ENCODE data around the gene SAFB2.

SAFB2 gene

DNA sequence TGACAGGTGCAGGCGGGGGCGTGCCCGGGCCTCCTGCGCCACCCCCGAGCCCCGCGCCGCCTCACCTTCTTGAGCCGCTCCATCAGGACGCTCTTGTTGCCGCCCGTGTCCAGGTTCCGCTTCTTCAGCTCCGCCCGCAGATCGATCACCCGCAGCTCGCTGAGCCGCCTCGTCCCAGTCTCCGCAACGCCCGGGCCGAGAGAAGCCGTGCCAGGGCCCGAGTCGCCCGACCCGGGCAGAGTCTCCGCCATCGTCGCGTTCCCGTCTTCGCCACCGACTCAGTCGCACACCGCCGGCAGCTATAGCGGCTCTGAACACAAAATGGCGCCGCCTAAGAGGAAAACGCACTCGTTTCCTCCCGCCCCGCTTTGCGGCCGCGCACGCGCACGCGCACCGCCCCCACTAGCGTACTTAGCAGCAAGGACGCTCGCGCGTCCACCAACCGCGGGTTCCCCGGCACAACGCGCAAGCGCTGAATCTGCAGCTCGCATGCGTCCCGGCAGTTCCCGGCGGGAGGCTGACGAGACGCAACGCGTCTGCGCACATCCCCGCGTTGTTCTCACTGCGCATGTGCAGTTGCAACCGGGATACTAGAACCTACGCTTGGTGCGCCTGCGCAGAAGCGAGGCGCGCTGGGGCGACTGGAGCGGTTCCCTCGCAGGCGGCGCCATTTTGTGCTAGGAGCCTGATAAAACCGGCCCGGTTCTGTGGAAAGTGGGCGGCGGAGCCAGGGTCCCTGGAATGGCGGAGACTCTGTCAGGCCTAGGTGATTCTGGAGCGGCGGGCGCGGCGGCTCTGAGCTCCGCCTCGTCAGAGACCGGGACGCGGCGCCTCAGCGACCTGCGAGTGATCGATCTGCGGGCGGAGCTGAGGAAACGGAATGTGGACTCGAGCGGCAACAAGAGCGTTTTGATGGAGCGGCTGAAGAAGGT is at the start of gene SAFB2, which contains the start of gene SAFB:
Gene SAFB2 (minus strand): TSS at position 312 of the 932 bp plus-strand sequence. CDS start 61 bp downstream, at position 251.
Gene SAFB (plus strand): TSS at position 619 of the 932 bp plus-strand sequence. CDS start 123 bp downstream, at position 742.
- peak within 1 kb of the TSS; percentile 77 for H3K27ac ChIP-seq
- DNase-seq (ENCODE audit: low read depth, low spot score), result peak; percentile 96

DNA sequence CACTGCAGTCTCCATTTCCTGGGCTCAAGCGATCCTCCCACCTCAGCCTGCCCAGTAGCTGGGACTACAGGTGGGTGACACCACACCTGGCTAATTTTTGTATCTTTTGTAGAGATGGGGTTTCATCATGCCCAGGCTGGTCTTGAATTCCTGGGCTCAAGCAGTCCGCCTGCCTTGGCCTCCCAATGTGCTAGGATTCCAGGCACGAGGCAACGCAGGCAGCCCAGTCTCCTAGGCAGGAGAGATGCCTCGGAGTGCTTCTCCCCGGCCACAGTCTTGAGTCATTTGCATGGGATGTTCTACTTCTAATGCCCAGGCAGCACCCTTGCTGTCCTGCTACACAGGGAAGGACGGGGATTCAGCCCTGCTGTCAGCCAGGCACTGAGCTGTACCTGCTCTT is 49.0 kb upstream of the SAFB2 start:
- no peak overlapping the region for H3K27ac ChIP-seq
- no peak for DNase-seq (ENCODE audit: low read depth, low spot score)

DNA sequence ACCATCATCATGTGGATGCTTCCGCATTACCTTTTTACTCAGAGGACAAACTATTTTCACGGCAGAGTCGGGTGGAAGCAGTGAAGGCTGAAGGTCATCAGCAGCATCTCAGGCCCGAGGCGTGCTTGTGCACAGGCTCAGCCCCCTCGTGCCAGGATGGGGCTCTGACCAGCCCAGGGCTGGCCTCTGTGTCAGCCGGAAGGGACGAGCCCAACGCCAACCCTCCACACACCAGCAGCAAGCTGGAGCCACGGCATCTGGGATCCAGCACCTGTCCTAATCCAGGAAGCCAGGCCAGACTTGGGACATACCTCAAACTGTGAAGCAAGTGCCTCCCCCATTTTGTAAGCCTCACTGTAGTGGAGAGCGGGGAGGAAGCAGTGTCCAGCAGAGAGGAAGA is 46.6 kb upstream of the SAFB2 start:
- no peak for DNase-seq (ENCODE audit: low read depth, low spot score)

DNA sequence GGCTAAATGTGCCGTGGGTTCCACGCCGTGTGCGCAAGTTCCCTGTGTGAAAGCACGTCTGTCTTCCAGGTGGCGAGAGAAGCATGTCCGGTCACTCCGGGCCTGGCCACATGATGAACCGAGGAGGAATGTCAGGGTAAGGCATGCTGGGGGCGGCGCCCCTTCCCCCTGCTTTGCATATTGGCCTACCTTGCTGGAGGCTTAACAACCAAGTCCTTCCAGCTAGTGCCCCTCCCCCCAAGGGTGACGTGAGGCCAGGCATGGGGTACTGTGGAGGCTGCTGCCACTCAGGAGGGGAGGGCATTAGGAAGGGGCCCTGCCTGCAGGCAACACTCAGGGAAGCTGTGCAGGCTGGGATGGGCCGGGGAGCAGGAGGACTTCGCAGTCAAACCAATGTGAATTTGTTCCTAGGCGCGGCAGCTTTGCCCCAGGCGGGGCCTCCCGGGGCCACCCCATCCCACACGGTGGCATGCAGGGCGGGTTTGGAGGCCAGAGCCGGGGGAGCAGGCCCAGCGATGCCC is 45.2 kb upstream of the SAFB2 start:
- DNase-seq (ENCODE audit: low read depth, low spot score), result no peak
- H3K27ac ChIP-seq, result no peak overlapping the region

More for the DNA sequence above, 46.6 kb upstream of the SAFB2 start:
- H3K27ac ChIP-seq, result no peak overlapping the region

DNA sequence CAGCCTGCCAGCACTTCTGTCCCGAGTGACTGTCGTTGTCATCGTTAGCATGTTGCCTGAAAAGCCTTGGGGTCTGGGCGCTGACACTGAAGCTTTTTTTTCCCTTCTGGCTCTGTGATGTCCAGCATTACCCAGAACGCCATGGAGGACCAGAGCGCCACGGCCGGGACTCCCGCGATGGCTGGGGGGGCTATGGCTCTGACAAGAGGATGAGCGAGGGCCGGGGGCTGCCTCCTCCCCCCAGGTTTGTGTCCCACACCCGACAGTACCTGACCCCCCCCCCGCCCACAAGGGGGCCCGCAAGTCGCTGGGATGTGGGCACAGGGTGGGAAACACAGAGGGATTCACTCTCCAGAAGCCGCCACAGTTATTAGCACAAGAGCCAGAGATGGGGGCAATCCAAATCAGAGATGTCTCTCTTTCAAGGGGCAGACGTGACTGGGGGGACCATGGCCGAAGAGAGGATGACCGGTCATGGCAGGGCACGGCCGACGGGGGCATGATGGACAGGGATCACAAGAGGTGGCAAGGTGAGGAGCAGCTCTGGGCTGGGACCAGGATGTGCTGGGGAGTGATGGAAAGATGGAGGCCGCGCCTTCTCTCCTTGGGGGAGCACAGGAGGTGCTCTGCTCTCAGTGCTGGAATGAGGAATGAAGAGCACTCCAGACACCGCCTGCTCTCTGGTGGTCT is 44.5 kb upstream of the SAFB2 start:
- H3K27ac ChIP-seq, result no peak overlapping the region
- DNase-seq (ENCODE audit: low read depth, low spot score), result no peak

DNA sequence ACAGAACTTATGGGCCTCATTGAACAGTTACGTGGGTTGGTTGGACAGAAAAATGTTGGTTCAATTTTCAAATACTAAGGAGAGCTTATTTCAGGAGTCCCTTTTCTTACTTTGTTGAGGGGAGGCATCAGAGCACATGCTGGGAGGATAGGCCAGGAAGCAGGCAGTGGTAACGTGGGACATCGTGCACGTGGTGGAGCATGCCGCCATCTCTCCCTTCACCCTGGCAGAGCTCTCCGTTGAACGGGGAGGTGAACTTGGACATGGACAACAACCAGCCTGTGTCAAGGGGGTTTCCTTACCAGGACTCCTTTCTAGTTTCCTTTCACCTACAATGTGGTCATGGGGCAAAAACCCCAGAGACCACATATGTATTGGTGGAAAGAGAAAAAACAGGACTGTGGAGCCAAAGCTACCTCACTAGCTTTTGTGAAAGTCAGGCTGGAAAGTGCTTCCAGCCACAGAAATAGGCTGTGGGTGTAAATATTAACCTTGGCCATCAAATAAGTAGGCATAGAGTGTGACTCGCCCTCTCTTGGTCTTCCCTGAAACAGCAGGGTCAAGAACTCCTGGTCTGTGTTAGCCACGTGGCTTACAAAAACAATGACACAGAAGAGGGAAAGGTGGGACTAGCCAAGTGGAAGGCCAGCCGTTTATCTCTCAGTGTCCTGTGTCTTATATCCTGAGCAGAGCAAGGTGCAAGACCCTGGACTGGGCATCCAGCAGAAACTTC is 43.4 kb upstream of the SAFB2 start:
- DNase-seq (ENCODE audit: low read depth, low spot score), result no peak
- H3K27ac ChIP-seq, result no peak overlapping the region

DNA sequence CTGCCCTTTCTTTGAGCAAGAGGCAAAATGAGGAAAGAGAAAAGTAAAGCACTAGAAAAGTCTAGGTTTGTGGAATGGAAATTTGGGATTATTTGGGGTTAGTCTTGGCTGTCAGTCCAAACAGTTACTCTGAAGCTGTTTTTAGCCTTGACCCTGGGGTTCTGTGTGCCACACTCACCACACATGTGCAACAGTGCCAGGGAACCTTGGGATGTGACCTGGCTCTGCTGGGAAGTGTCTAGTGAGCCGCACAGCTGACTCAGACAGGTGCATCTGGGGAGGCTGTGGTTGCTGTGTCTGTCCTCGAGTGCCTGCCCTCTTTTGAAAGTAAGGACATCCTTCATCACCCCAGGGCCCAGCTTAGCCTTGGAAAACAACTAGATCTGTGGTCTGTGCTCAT is 41.9 kb upstream of the SAFB2 start:
- no peak overlapping the region for H3K27ac ChIP-seq
- DNase-seq (ENCODE audit: low read depth, low spot score), result no peak

DNA sequence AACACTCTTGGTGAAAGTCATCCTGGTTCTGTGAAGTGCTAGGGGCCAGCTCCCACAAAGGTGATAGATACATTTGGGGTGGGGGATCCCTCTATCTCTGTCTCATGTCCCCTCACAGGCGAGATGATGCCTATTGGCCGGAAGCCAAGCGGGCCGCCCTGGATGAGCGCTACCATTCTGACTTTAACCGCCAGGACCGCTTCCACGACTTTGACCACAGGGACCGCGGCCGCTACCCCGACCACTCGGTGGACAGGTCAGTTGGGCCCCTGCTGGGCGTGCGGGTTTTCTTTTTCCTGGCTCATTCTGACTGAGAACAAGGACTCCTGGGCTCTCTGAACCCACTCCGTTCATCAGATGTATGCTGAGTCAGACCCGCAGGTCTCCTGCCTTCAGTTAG is 41.3 kb upstream of the SAFB2 start:
- no peak overlapping the region for H3K27ac ChIP-seq
- DNase-seq (ENCODE audit: low read depth, low spot score), result no peak

DNA sequence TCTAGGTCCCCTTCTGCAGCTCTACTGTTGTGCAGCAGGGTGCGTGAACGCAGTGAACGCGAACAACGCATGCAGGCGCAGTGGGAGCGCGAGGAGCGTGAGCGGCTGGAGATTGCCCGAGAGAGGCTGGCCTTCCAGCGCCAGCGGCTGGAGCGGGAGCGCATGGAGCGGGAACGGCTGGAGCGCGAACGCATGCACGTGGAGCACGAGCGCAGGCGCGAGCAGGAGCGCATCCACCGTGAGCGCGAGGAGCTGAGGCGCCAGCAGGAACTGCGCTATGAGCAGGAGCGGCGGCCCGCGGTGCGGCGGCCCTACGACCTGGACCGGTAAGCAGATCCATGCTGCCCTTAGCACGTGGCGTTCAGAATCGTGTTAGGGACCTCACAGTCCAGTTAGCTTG is 38.9 kb upstream of the SAFB2 start:
- no peak for DNase-seq (ENCODE audit: low read depth, low spot score)
- H3K27ac ChIP-seq, result no peak overlapping the region

DNA sequence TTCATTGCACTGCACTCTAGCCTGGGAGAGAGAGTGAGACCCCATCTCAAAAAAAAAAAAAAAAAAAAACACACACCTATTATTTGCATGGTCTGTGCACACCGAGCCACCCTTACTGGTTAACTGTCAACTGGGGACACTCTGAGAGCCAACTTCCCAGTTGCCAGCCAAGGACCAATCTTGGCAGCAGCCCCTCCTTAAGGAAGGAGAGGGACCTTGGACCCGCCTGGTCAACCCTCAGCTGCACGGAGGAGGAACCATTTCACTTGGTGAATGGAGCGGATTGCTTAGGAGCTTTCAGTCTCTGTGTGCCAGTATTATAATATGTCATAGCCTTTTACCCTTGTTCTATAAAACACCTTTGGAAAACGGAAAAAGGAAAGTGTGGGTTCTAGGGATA is 32.8 kb upstream of the SAFB2 start:
- no peak for DNase-seq (ENCODE audit: low read depth, low spot score)

DNA sequence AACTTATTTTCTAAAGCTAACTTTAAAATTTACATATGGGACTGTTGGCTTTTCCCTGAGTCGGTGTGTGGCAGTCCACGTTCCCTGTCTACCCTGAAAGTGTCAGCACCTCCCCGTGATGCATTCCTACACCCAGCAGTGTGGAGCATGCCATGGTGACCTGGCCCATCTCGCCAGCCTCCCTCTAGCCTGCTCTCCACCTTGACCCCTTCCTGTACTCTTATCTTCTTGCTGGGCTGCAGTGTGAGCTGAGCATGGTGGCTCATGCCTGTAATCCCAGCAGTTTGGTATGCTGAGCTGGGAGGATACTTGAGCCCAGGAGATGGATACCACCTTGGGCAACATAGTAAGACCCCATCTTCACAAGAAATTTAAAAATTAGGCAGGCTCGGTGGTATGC is 32.4 kb upstream of the SAFB2 start:
- no peak for DNase-seq (ENCODE audit: low read depth, low spot score)
- no peak overlapping the region for H3K27ac ChIP-seq

More for the DNA sequence above, 32.8 kb upstream of the SAFB2 start:
- H3K27ac ChIP-seq, result no peak overlapping the region

DNA sequence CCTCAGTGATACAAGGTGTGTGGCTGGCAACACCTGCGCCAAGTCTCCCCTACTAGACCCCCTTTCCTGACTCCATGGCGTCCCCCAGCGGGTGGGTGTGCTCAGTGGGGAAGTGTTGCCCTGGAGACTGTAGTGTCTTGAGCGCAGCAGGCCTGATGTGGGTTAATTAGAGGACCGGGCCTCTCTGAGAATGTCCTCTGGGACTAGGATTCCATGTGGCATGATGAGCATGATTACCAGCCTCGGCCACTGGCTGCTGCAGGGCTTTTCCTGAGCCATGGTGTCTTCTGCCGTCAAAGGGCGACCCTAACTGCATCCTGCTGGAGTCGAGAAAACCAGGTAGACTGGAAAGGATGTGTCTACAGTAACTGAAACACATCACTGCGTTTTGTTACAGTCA is 29.7 kb upstream of the SAFB2 start:
- no peak for DNase-seq (ENCODE audit: low read depth, low spot score)
- no peak overlapping the region for H3K27ac ChIP-seq

DNA sequence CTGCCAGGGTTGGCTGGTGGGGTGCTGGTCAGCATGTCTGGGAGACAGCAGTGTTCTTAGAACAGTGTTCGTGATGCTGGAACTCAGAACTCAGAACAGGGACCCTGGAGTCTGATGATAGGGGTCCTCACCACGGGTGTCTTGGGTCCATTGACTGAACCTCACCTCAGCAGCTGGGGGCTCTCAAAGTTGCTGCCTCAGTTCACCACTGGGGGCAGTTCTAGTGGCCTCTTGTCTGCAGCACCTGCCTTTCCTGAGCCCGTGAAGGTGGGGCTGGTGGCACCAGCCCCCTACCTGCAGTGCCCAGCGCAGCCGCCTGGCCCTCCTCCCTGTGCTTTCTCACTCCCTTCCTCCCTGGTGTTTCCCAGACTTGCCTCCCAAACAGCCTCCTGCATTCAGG is 28.8 kb upstream of the SAFB2 start:
- DNase-seq (ENCODE audit: low read depth, low spot score), result no peak
- no peak overlapping the region for H3K27ac ChIP-seq

DNA sequence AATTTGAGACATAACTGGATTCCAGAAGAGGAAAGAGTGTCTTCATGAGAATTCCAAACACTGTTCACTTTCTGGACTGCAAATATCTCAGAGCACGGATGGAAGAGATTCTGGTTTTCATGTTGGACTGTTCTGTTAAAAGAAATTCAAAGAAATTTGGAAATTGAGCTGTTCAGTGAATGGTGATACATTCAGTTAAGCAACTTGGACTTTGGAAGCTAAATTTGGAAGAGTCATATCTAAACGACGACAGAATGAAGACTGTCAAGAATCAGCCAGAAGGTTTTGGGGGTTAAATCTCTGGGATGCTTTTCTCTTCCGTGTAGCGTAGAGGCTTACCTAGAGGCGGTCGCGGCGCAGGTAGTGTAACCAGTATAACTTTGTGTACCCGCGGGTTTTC is 25.9 kb upstream of the SAFB2 start:
- no peak for DNase-seq (ENCODE audit: low read depth, low spot score)
- no peak overlapping the region for H3K27ac ChIP-seq

DNA sequence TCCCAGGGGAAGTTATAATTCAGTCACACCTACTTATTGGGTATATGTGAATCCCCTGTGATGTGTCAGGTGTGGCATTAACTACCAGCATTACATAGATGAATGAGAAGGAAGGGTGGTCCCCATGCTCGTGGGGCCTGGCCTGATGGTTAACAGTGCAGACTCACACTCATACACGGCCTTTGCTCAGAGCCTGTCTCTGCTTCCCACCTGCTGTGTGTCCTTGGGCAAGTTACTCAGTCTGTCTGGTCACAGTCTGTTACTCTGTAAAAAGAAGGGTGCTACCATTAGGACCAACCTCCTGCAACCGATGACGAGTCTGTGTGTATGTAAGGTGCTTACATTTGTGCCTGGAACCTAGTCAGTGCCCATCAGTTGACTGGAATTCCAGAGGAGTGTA is 24.1 kb upstream of the SAFB2 start:
- H3K27ac ChIP-seq, result no peak overlapping the region
- no peak for DNase-seq (ENCODE audit: low read depth, low spot score)

DNA sequence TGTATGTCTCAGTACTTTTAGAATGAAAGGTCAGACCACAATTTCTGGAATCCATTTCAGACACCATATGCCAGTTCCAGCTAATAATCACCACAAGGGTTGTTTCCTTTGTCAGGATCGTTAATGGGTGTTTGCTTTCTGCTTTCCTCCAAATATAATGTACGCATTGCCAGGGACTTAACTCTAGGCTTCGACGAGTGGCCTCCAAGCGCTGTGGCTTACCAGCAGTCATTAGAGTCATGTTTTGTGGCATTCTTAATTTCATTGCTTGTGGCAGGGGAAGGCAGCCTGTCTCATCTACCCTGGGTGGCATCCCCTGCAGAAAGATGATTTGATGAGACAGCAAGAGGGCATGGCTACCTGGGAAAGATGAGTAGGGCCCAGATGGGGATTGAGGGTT is 22.8 kb upstream of the SAFB2 start:
- no peak overlapping the region for H3K27ac ChIP-seq
- DNase-seq (ENCODE audit: low read depth, low spot score), result no peak

DNA sequence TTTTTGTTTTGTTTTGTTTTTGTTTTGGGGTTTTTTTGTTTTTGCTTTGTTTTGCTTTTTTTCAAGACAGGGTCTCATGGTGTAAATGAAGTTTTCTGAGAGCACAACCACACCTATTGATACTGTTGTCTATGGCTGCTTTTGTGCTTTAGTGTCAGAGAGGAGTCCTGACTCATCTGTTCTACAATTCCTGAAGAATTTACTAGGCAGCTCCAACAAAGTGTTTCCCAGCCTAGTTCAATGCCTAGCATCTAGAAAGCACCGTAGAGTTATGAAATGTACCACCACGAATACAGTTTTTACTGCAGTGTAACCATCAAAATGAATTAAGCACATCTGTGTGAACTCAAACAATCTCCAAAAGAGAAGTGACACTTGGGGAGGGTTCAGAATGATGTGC is 21.5 kb upstream of the SAFB2 start:
- no peak for DNase-seq (ENCODE audit: low read depth, low spot score)
- H3K27ac ChIP-seq, result no peak overlapping the region

DNA sequence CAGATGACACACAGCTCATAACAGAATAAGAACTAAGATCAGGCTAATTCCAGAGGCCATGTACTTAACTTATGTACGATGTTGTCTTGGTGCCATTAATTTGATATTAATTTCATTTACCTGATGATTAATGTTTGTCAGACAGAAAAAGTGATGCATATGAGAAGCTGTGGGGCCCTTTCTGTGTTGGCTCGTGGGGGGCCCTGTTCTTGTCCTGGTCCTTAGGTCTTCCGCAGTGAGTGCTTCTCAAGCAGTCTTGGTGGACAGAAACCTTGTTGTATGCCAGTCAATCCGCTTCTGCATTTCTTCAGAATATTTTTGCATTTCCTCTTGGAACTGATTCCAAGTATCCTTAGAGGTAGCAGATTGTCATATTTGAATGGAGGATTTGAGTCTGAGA is 20.5 kb upstream of the SAFB2 start:
- no peak overlapping the region for H3K27ac ChIP-seq

DNA sequence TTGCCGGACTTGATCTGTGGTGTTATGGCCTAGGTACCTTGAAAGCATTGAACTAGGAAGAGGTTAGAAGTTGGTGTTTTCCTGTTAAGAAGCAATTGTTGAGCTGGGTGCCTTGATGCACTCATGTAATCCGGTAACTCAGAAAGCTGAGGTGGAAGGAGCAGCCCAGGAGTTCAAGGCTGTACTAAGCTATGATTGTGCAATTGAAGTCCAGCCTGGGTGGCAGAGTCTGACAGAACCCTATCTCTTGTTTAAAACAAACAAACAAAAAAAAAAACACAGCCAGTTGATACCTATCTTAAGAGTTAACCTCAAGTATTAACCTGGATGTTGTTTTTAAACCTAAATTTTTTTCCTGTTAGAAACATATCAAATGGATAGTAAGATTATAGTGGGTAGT is 19.6 kb upstream of the SAFB2 start:
- no peak overlapping the region for H3K27ac ChIP-seq
- DNase-seq (ENCODE audit: low read depth, low spot score), result no peak

More for the DNA sequence above, 20.5 kb upstream of the SAFB2 start:
- DNase-seq (ENCODE audit: low read depth, low spot score), result no peak

DNA sequence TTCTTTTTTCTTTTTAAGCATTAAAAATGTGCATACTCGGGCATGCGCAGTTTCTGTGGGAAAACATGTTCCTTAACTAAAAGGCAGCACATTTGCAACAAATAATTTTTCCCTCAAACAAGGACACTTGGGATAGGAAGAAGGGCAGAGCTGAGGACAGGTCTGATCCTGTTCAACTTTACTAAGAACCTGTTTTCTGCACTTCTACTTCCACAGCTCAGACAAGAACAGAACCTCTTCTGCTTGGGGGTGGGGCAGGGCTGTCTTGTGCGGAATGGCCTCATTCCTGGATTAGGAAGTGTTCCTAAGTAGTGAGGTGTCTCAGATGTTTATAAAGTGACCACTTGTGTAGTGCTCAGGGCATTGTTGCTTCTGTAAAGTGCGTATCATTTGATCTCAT is 18.6 kb upstream of the SAFB2 start:
- peak overlapping the region; percentile 45 for H3K27ac ChIP-seq
- peak; percentile 10 for DNase-seq (ENCODE audit: low read depth, low spot score)

Data from epithelial cell of prostate (primary cell).